Left kidney (tissue), 2 donors: Measurements from ENCODE around the gene RIN1. TPM values are rescaled to one million over a fixed set of nuclear protein-coding genes. Genes with fewer than 3 reads are reported as not detected.
"Not testable (repeated sequence)": the region's sequence is repeated elsewhere in the genome, so short reads cannot be mapped to it uniquely, and the experiment has no call there.

ENCODE experiments used
- DNase-seq: peaks from one replicate; pipeline ENCODE4 v3.0.0-alpha.2; 2013
- polyA plus RNA-seq: library from polyadenylated mRNA; unstranded; fragments of 120-200 nt; gene quantifications from one replicate; pipeline ENCODE4 v1.2.1, GENCODE V29; 2013; ENCODE audit not compliant: insufficient read length

The RIN1 gene
- polyA plus RNA-seq, 1 donor = 1.6 TPM

GRCh38 chr11:66318600-66318970 is 17.6 kb downstream of the RIN1 start:
- DNase-seq = no peak

- no peak for DNase-seq
Observed at GRCh38 chr11:66317723-66318599, 18.3 kb downstream of the RIN1 start.

GRCh38 chr11:66317322-66317722 is 18.9 kb downstream of the RIN1 start:
- DNase-seq = no peak

GRCh38 chr11:66316849-66317251 is 19.4 kb downstream of the RIN1 start, which contains the start of gene CD248:
TSS of gene CD248 (minus strand) at chr11:66317044. CDS start at chr11:66317027, 17 bp downstream.
- no peak for DNase-seq

GRCh38 chr11:66315921-66316811 is 20.1 kb downstream of the RIN1 start:
- no peak for DNase-seq

- DNase-seq = no peak
Observed at GRCh38 chr11:66315498-66315885, 20.7 kb downstream of the RIN1 start.

- DNase-seq = no peak
Observed at GRCh38 chr11:66314561-66315497, 21.4 kb downstream of the RIN1 start.

- no peak for DNase-seq
Observed at GRCh38 chr11:66314186-66314501, 22.1 kb downstream of the RIN1 start.

GRCh38 chr11:66313321-66314185 is 22.7 kb downstream of the RIN1 start:
- DNase-seq = peak; percentile 75

- peak; percentile 97 for DNase-seq
Observed at GRCh38 chr11:66312549-66313320, 23.5 kb downstream of the RIN1 start.

GRCh38 chr11:66311965-66312548 is 24.2 kb downstream of the RIN1 start:
- DNase-seq = peak; percentile 88

GRCh38 chr11:66311470-66311964 is 24.7 kb downstream of the RIN1 start:
- DNase-seq = no peak

GRCh38 chr11:66310803-66311440 is 25.3 kb downstream of the RIN1 start:
- DNase-seq = not testable (repeated sequence)

- DNase-seq = no peak
Observed at GRCh38 chr11:66310324-66310723, 25.9 kb downstream of the RIN1 start.

- no peak for DNase-seq
Observed at GRCh38 chr11:66309475-66309874, 26.8 kb downstream of the RIN1 start.

- DNase-seq = no peak
Observed at GRCh38 chr11:66302656-66303055, 33.6 kb downstream of the RIN1 start.

GRCh38 chr11:66299186-66299585 is 37.0 kb downstream of the RIN1 start:
- no peak for DNase-seq

GRCh38 chr11:66297610-66298009 is 38.6 kb downstream of the RIN1 start:
- no peak for DNase-seq
